WTC11 (cell line): ENCODE results near the gene TRPM2. TPM values are rescaled to one million over a fixed set of nuclear protein-coding genes. Genes with fewer than 3 reads are reported as not detected.
A peak's percentile ranks its signal among the peaks of the same experiment; 100 is the strongest.

ENCODE experiments used
- ATAC-seq: fragments of 200-7000 bp; cut with Tn5 transposase; 2 replicates; pipeline ENCODE4 v1.10.0; 2021; ENCODE audit warnings: mild to moderate bottlenecking, moderate library complexity
- CTCF ChIA-PET: fragments of 300-600 bp; sonication (Branson Sonifier 250); formaldehyde crosslinking; loops from one replicate; lab custom pipeline; 2021; ENCODE audit warnings: antibody characterized with exemption; lab: Charles Lee
- POLR2A ChIA-PET: fragments of 350-600 bp; sonication (Branson Sonifier 250); formaldehyde crosslinking; loops from one replicate; lab custom pipeline; 2021; ENCODE audit warnings: antibody characterized with exemption; lab: Charles Lee
- DNase-seq: peaks from one replicate; pipeline ENCODE4 v3.0.0; 2021; ENCODE audit warnings: low spot score
- H3K27ac Mint-ChIP-seq: 2 replicates; pipeline ENCODE4 v1.8.0; 2021; ENCODE audit warnings: mixed read lengths
- H3K27me3 Mint-ChIP-seq: 2 replicates; pipeline ENCODE4 v1.8.0; 2021; ENCODE audit warnings: low read depth, mild to moderate bottlenecking, moderate library complexity, mixed read lengths
- H3K36me3 Mint-ChIP-seq: 2 replicates; pipeline ENCODE4 v1.8.0; 2021; ENCODE audit warnings: mixed read lengths
- H3K4me1 Mint-ChIP-seq: 2 replicates; pipeline ENCODE4 v1.8.0; 2022; ENCODE audit warnings: mixed read lengths
- H3K4me3 Mint-ChIP-seq: 2 replicates; pipeline ENCODE4 v1.8.0; 2021; ENCODE audit warnings: mild to moderate bottlenecking, moderate library complexity, mixed read lengths
- H3K9me3 Mint-ChIP-seq: 2 replicates; pipeline ENCODE4 v1.8.0; 2021; ENCODE audit warnings: mixed read lengths
- FOXK1 ChIP-seq: sonication (generic); formaldehyde crosslinking; IDR thresholded peaks from 2 replicates; pipeline ENCODE4 v1.8.0; 2022; ENCODE audit warnings: mild to moderate bottlenecking, moderate library complexity, missing genetic modification reagents
- FOXP1 ChIP-seq: sonication (generic); formaldehyde crosslinking; IDR thresholded peaks from 2 replicates; pipeline ENCODE4 v1.8.0; 2022; ENCODE audit warnings: missing genetic modification reagents, mild to moderate bottlenecking, moderate library complexity, borderline replicate concordance
- GTF2I ChIP-seq: fragments of 250-450 bp; sonication (Bioruptor Pico); conservative IDR thresholded peaks from 2 replicates; pipeline ENCODE4 v1.4.0; 2021; ENCODE audit warnings: mild to moderate bottlenecking
- NFATC4 ChIP-seq: fragments of 250-450 bp; sonication (Bioruptor Pico); IDR thresholded peaks from 2 replicates; pipeline ENCODE4 v1.9.0; 2021; ENCODE audit warnings: mild to moderate bottlenecking
- NFE2L1 ChIP-seq: sonication (generic); formaldehyde crosslinking; IDR thresholded peaks from 2 replicates; pipeline ENCODE4 v1.8.1; 2023; ENCODE audit warnings: missing genetic modification reagents
- RELA ChIP-seq: sonication (generic); formaldehyde crosslinking; IDR thresholded peaks from 2 replicates; pipeline ENCODE4 v1.8.1; 2022; ENCODE audit warnings: missing genetic modification reagents, mild to moderate bottlenecking, borderline replicate concordance
- SMAD4 ChIP-seq: sonication (generic); formaldehyde crosslinking; IDR thresholded peaks from 2 replicates; pipeline ENCODE4 v1.8.0; 2022; ENCODE audit warnings: mild to moderate bottlenecking, missing genetic modification reagents
- TEAD4 ChIP-seq: sonication (generic); formaldehyde crosslinking; IDR thresholded peaks from 2 replicates; pipeline ENCODE4 v1.8.0; 2022; ENCODE audit warnings: mild to moderate bottlenecking, missing genetic modification reagents
- TP53 ChIP-seq: sonication (generic); formaldehyde crosslinking; IDR thresholded peaks from 2 replicates; pipeline ENCODE4 v1.8.1; 2023; ENCODE audit warnings: mild to moderate bottlenecking, missing genetic modification reagents
- ZNF121 ChIP-seq: sonication (generic); formaldehyde crosslinking; IDR thresholded peaks from 2 replicates; pipeline ENCODE4 v1.8.0; 2023; ENCODE audit warnings: missing genetic modification reagents
- ZNF263 ChIP-seq: sonication (generic); formaldehyde crosslinking; IDR thresholded peaks from 2 replicates; pipeline ENCODE4 v1.8.1; 2022; ENCODE audit warnings: low read depth, mild to moderate bottlenecking, moderate library complexity, missing genetic modification reagents
- total RNA-seq: library from RNA; stranded (reverse); gene quantifications from 3 replicates; pipeline ENCODE4 v1.2.3, GENCODE V29; 2021
- TF ChIP-seq, protein P1 (sequence below): fragments of 250-450 bp; sonication (Bioruptor Pico); IDR thresholded peaks from 2 replicates; pipeline ENCODE4 v1.9.0; 2021; ENCODE audit warnings: mild to moderate bottlenecking, borderline replicate concordance
- TF ChIP-seq, protein P2 (sequence below): sonication (generic); formaldehyde crosslinking; IDR thresholded peaks from 2 replicates; pipeline ENCODE4 v1.8.1; 2022; ENCODE audit warnings: missing genetic modification reagents, borderline replicate concordance
- TF ChIP-seq, protein P3 (sequence below): sonication (generic); formaldehyde crosslinking; conservative IDR thresholded peaks from 2 replicates; pipeline ENCODE4 v1.8.1; 2022; ENCODE audit warnings: mild to moderate bottlenecking, missing genetic modification reagents
- TF ChIP-seq, protein P4 (sequence below): fragments of 250-450 bp; sonication (Bioruptor Pico); IDR thresholded peaks from 2 replicates; pipeline ENCODE4 v2.1.2; 2022; ENCODE audit warnings: mild to moderate bottlenecking, moderate library complexity
- TF ChIP-seq, protein P5 (sequence below): sonication (generic); formaldehyde crosslinking; IDR thresholded peaks from 2 replicates; pipeline ENCODE4 v1.8.1; 2022; ENCODE audit warnings: low read depth, mild to moderate bottlenecking, moderate library complexity, missing genetic modification reagents, borderline replicate concordance

The TRPM2 gene
- total RNA-seq, 1 experiment from 2014 or later: 0.92 TPM

DNA sequence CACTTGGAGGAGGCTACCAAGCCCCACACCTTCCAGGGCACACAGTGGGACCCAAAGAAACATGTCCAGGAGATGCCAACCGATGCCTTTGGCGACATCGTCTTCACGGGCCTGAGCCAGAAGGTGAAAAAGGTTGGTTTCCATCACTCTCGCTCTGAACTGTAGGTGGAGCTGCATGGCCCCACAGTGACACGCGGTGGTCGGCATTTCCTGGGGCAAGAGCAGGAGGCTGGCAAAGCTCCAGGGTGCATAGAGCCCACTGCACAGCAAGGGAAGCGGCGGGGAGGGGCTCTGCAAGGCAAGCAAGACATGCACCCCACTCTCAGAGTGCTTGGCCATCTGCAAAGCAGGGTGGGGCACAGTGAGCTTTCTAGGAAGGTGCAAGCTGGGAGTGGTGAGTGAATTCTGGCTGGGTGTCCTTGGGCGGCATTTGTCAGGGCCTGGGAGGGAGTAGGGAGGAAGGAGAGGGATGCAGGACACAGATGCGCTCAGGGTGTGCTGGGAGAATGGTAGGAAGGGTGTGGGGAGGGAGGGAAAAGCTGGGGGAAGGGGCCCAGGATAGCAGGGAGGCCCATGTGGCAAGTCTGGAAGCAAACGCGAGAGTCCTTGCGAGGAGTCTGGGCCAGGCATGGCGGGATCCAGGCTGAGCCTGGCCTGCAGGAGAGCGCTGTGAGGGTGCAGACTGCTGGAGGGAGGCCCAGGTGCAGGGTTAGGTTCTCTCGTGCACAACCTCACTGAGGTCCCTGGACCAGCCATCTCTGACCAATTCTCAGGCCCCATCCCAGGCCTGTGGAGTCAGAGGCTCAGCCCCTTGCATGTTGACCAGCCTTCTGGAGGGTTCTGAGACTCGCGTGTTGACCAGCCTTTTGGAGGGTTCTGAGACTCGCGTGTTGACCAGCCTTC, 11.0 kb downstream of the TRPM2 start:
- no peak for TF ChIP-seq NFE2L1 (CRISPR knock-in tag)
- 0 out of 2 replicates have a peak, but pooled peaks have one; percentile 34 for TF ChIP-seq FOXP1
- TF ChIP-seq, all 79 proteins: peak for 1
- no peak overlapping the region for H3K4me3 Mint-ChIP-seq
- ATAC-seq (peak; percentile 60), DNase-seq (no peak)
- H3K27ac Mint-ChIP-seq: no peak overlapping the region
- no peaks in the 10 kb centered on the region for H3K36me3 Mint-ChIP-seq
- H3K4me1 Mint-ChIP-seq: peaks cover 6% of the 10 kb centered on the region; the same call in 1 of the 2 replicates
- H3K27me3 Mint-ChIP-seq: peaks cover 15% of the 10 kb centered on the region
- H3K9me3 Mint-ChIP-seq: peaks cover 8% of the 10 kb centered on the region
- ChIA-PET CTCF (interaction anchor here (0.6 to 1.1 kb wide), 3 partner anchors 13 to 116 kb away, joined by 3 to 4 read pairs (median 4); no protein-coding TSS in a partner anchor), POLR2A (no interaction called here)

DNA sequence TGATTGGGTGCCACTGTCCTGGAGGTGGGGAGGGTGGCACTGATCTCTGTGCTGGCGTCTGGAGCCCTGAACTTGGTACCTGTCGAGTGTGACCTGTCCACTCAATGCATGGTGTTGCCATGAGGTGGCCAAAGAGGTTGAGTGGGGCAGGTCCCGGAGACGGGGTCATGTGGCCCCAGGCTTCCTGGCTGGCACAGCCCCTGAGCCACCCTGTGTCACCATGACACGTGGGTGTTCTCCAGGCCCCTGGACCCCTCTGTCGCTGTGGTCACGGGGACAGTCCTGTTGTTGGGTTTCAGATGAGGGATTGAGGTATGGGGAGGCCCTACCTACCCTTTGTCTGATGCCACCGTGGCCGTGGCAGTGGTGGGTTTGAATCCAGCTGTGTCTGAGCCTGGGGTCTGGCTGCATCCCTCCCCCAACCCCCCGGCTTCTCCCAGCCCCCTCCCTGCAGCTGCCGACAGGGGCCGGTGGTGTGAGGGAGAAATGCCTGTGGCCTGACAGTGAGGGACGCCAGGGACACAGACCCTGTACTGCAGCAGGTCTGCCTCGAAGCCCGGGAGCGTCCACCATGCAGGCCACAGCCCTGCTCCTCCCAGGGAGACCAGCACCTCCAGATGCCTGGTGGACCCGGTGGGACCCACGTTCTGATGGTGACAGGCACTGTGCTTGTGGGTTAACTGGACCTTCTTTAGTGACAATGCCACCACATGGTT, 12.0 kb downstream of the TRPM2 start:
- H3K27me3 Mint-ChIP-seq: peaks cover 21% of the 10 kb centered on the region
- CTCF ChIA-PET: no interaction called here
- ATAC-seq (no peak), DNase-seq (no peak)
- H3K4me1 Mint-ChIP-seq: peaks cover 8% of the 10 kb centered on the region; the same call in 1 of the 2 replicates
- TF ChIP-seq, protein P1, sequence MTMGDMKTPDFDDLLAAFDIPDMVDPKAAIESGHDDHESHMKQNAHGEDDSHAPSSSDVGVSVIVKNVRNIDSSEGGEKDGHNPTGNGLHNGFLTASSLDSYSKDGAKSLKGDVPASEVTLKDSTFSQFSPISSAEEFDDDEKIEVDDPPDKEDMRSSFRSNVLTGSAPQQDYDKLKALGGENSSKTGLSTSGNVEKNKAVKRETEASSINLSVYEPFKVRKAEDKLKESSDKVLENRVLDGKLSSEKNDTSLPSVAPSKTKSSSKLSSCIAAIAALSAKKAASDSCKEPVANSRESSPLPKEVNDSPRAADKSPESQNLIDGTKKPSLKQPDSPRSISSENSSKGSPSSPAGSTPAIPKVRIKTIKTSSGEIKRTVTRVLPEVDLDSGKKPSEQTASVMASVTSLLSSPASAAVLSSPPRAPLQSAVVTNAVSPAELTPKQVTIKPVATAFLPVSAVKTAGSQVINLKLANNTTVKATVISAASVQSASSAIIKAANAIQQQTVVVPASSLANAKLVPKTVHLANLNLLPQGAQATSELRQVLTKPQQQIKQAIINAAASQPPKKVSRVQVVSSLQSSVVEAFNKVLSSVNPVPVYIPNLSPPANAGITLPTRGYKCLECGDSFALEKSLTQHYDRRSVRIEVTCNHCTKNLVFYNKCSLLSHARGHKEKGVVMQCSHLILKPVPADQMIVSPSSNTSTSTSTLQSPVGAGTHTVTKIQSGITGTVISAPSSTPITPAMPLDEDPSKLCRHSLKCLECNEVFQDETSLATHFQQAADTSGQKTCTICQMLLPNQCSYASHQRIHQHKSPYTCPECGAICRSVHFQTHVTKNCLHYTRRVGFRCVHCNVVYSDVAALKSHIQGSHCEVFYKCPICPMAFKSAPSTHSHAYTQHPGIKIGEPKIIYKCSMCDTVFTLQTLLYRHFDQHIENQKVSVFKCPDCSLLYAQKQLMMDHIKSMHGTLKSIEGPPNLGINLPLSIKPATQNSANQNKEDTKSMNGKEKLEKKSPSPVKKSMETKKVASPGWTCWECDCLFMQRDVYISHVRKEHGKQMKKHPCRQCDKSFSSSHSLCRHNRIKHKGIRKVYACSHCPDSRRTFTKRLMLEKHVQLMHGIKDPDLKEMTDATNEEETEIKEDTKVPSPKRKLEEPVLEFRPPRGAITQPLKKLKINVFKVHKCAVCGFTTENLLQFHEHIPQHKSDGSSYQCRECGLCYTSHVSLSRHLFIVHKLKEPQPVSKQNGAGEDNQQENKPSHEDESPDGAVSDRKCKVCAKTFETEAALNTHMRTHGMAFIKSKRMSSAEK (CRISPR knock-in tag): no peak
- H3K36me3 Mint-ChIP-seq: no peaks in the 10 kb centered on the region
- POLR2A ChIA-PET: no interaction called here
- no peak overlapping the region for H3K27ac Mint-ChIP-seq
- H3K4me3 Mint-ChIP-seq: no peak overlapping the region
- peaks cover 7% of the 10 kb centered on the region; the same call in 1 of the 2 replicates for H3K9me3 Mint-ChIP-seq

DNA sequence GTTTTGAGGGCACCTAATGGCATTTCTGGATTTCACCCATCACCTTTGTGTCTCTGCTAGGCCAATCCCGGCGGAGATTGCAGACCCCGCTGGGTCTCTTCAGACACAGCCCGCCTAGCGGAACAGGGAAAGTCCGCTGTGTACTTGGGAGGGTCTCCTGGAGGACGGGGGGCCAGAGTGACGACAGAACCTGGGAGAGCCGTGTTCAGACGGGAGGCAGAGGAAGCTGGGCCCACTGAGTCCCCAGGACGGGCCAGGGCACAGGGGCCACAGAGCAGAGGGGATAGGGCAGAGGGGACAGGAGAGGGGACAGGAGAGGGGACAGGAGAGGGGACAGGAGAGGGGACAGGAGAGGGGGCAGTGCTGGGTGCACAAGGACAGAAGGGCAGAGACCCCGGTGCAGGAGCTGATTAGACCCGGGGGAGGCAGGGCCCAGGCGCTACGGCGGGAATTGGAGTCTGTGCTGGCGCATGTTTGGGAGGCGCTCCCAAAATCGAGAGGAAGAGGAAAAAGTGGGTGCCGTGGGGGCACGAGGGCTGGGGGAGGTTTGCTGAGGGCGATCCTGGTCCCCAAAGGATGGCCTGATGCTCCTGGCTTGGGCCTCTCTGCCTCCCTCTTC, 12.7 kb downstream of the TRPM2 start:
- peaks cover 10% of the 10 kb centered on the region; the same call in 1 of the 2 replicates for H3K4me1 Mint-ChIP-seq
- no peak overlapping the region for H3K4me3 Mint-ChIP-seq
- H3K9me3 Mint-ChIP-seq: peaks cover 7% of the 10 kb centered on the region; the same call in 1 of the 2 replicates
- ChIA-PET POLR2A (no interaction called here), CTCF (no interaction called here)
- DNase-seq (no peak), ATAC-seq (no peak)
- H3K27me3 Mint-ChIP-seq: peaks cover 27% of the 10 kb centered on the region
- H3K36me3 Mint-ChIP-seq: no peaks in the 10 kb centered on the region
- TF ChIP-seq ZNF121 (CRISPR knock-in tag) (no peak), SMAD4 (CRISPR knock-in tag) (no peak), RELA (CRISPR knock-in tag) (no peak), FOXK1 (CRISPR knock-in tag) (no peak), ZNF263 (no peak), TP53 (CRISPR knock-in tag) (no peak)
- no peak overlapping the region for H3K27ac Mint-ChIP-seq

DNA sequence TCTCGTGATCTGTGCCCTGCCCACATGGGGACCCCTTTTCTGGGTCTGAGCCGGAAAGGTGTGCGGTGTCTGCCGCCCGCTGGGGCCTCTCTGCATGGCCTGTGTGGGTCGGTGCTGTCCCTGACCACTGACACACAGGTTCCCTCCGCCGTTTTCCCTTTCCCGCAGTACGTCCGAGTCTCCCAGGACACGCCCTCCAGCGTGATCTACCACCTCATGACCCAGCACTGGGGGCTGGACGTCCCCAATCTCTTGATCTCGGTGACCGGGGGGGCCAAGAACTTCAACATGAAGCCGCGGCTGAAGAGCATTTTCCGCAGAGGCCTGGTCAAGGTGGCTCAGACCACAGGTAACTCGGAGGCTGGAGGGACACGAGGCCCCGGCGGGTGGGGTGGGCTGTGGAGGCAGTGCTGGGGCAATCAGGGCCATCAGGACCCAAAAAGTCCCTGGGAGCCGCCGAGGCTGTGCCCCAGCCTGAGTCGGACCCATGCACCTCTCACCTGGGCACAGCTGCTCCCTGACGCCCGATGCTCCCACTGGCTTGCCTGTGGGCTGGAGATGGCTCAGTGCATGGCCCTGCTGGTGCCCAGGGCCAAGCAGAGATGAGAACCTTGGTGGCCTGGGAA, 13.3 kb downstream of the TRPM2 start:
- H3K4me3 Mint-ChIP-seq: no peak overlapping the region
- H3K27ac Mint-ChIP-seq: no peak overlapping the region
- ChIA-PET CTCF (no interaction called here), POLR2A (no interaction called here)
- peaks cover 10% of the 10 kb centered on the region; the same call in 1 of the 2 replicates for H3K4me1 Mint-ChIP-seq
- peaks cover 31% of the 10 kb centered on the region for H3K27me3 Mint-ChIP-seq
- no peaks in the 10 kb centered on the region for H3K36me3 Mint-ChIP-seq
- ATAC-seq: no peak
- H3K9me3 Mint-ChIP-seq: peaks cover 10% of the 10 kb centered on the region
- no peak for DNase-seq
- TF ChIP-seq GTF2I (CRISPR knock-in tag) (no peak), NFATC4 (CRISPR knock-in tag) (no peak), RELA (CRISPR knock-in tag) (no peak), TEAD4 (CRISPR knock-in tag) (no peak)
- TF ChIP-seq, protein P2, sequence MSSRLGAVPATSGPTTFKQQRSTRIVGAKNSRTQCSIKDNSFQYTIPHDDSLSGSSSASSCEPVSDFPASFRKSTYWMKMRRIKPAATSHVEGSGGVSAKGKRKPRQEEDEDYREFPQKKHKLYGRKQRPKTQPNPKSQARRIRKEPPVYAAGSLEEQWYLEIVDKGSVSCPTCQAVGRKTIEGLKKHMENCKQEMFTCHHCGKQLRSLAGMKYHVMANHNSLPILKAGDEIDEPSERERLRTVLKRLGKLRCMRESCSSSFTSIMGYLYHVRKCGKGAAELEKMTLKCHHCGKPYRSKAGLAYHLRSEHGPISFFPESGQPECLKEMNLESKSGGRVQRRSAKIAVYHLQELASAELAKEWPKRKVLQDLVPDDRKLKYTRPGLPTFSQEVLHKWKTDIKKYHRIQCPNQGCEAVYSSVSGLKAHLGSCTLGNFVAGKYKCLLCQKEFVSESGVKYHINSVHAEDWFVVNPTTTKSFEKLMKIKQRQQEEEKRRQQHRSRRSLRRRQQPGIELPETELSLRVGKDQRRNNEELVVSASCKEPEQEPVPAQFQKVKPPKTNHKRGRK (CRISPR knock-in tag): no peak
- TF ChIP-seq, protein P3, sequence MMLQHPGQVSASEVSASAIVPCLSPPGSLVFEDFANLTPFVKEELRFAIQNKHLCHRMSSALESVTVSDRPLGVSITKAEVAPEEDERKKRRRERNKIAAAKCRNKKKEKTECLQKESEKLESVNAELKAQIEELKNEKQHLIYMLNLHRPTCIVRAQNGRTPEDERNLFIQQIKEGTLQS (CRISPR knock-in tag): no peak
- TF ChIP-seq, protein P4, sequence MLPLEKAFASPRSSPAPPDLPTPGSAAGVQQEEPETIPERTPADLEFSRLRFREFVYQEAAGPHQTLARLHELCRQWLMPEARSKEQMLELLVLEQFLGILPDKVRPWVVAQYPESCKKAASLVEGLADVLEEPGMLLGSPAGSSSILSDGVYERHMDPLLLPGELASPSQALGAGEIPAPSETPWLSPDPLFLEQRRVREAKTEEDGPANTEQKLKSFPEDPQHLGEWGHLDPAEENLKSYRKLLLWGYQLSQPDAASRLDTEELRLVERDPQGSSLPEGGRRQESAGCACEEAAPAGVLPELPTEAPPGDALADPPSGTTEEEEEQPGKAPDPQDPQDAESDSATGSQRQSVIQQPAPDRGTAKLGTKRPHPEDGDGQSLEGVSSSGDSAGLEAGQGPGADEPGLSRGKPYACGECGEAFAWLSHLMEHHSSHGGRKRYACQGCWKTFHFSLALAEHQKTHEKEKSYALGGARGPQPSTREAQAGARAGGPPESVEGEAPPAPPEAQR (CRISPR knock-in tag): no peak
- TF ChIP-seq, protein P5, sequence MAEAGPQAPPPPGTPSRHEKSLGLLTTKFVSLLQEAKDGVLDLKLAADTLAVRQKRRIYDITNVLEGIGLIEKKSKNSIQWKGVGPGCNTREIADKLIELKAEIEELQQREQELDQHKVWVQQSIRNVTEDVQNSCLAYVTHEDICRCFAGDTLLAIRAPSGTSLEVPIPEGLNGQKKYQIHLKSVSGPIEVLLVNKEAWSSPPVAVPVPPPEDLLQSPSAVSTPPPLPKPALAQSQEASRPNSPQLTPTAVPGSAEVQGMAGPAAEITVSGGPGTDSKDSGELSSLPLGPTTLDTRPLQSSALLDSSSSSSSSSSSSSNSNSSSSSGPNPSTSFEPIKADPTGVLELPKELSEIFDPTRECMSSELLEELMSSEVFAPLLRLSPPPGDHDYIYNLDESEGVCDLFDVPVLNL (CRISPR knock-in tag): no peak
